Mesenchymal stem cell (in vitro differentiated cells and primary cell): ENCODE measurements around the gene USP47.

Experiments
- DNase-seq: peaks from one replicate; pipeline ENCODE4 v3.0.0-alpha.2; 2013
- H2AFZ ChIP-seq: one replicate; pipeline ENCODE4 v1.6.1; 2013; ENCODE audit warnings: low read depth, mild to moderate bottlenecking, control low read depth, inconsistent platforms, low read length, moderate library complexity
- H2AK5ac ChIP-seq: 2 replicates; pipeline ENCODE4 v1.6.1; 2013; ENCODE audit warnings: low read length, moderate library complexity, mild to moderate bottlenecking, inconsistent platforms; ENCODE audit not compliant: severe bottlenecking
- H2BK120ac ChIP-seq: one replicate; pipeline ENCODE4 v1.6.1; 2013; ENCODE audit warnings: low read depth, mild to moderate bottlenecking, inconsistent platforms, low read length, moderate library complexity
- H2BK12ac ChIP-seq, 2 experiments: one replicate each; pipeline ENCODE4 v1.6.1; 2013; ENCODE audit warnings: inconsistent platforms in 2 of 2, low read length in 2 of 2, mild to moderate bottlenecking in 2 of 2, moderate library complexity in 2 of 2, control low read depth in 1 of 2
- H2BK15ac ChIP-seq: one replicate; pipeline ENCODE4 v1.6.1; 2013; ENCODE audit warnings: mild to moderate bottlenecking, low read depth, inconsistent platforms; ENCODE audit not compliant: poor library complexity, severe bottlenecking
- H2BK5ac ChIP-seq: 2 replicates; pipeline ENCODE4 v1.6.1; 2013; ENCODE audit warnings: low read depth, mild to moderate bottlenecking, low read length, control low read depth, inconsistent platforms; ENCODE audit not compliant: poor library complexity, severe bottlenecking
- H3K14ac ChIP-seq, 2 experiments: one replicate each; pipeline ENCODE4 v1.6.1; 2013; ENCODE audit warnings: inconsistent platforms in 2 of 2, low read length in 2 of 2, control low read depth in 1 of 2, mild to moderate bottlenecking in 1 of 2, moderate library complexity in 1 of 2
- H3K18ac ChIP-seq, 2 experiments: one replicate each; pipeline ENCODE4 v1.6.1; 2013; ENCODE audit warnings: inconsistent platforms in 2 of 2, low read length in 2 of 2, control low read depth in 1 of 2, low read depth in 1 of 2, mild to moderate bottlenecking in 1 of 2
- H3K23ac ChIP-seq, 2 experiments: one replicate each; pipeline ENCODE4 v1.6.1; 2013; ENCODE audit warnings: inconsistent platforms in 2 of 2, low read length in 2 of 2, mild to moderate bottlenecking in 2 of 2, moderate library complexity in 2 of 2, control low read depth in 1 of 2
- H3K27ac ChIP-seq: 2 replicates; pipeline ENCODE4 v1.5.1; 2013; ENCODE audit warnings: mild to moderate bottlenecking, moderate library complexity, low read length, control low read depth, inconsistent platforms; ENCODE audit not compliant: poor library complexity, severe bottlenecking
- H3K27me3 ChIP-seq, 2 experiments: 2 replicates each; pipeline versions ENCODE4 v1.6.1 to v1.7.0; 2013; ENCODE audit warnings: low read length in 2 of 2, mild to moderate bottlenecking in 2 of 2, moderate library complexity in 2 of 2, control low read depth in 1 of 2, inconsistent platforms in 1 of 2; ENCODE audit not compliant: control insufficient read depth in 1 of 2, insufficient read depth in 1 of 2
- H3K36me3 ChIP-seq, 2 experiments: 2 replicates each; pipeline versions ENCODE4 v1.6.1 to v1.7.0; 2013; ENCODE audit warnings: low read length in 2 of 2, control low read depth in 1 of 2, inconsistent platforms in 1 of 2, low read depth in 1 of 2, mild to moderate bottlenecking in 1 of 2; ENCODE audit not compliant: insufficient read depth in 2 of 2, control insufficient read depth in 1 of 2
- H3K4ac ChIP-seq, 2 experiments: one replicate each; pipeline ENCODE4 v1.6.1; 2013; ENCODE audit warnings: inconsistent platforms in 2 of 2, low read length in 2 of 2, mild to moderate bottlenecking in 2 of 2, moderate library complexity in 2 of 2, control low read depth in 1 of 2, low read depth in 1 of 2
- H3K4me1 ChIP-seq: 2 replicates; pipeline ENCODE4 v1.6.1; 2013; ENCODE audit warnings: low read depth, low read length, control low read depth; ENCODE audit not compliant: control insufficient read depth, insufficient read depth
- H3K4me2 ChIP-seq: 2 replicates; pipeline ENCODE4 v1.6.1; 2013; ENCODE audit warnings: low read length, mild to moderate bottlenecking, inconsistent platforms; ENCODE audit not compliant: poor library complexity, severe bottlenecking
- H3K4me3 ChIP-seq, 2 experiments: 2 replicates each; pipeline versions ENCODE4 v1.5.1 to v1.7.0; 2013; ENCODE audit warnings: low read length in 2 of 2, mild to moderate bottlenecking in 2 of 2, control low read depth in 1 of 2, low read depth in 1 of 2; ENCODE audit not compliant: insufficient read depth in 1 of 2
- H3K79me1 ChIP-seq: replicated peaks from 2 replicates; pipeline ENCODE4 v1.6.1; 2013; ENCODE audit warnings: mild to moderate bottlenecking, control low read depth, low read length, inconsistent platforms; ENCODE audit not compliant: poor library complexity, severe bottlenecking
- H3K9ac ChIP-seq: 2 replicates; pipeline ENCODE4 v1.7.0; 2013; ENCODE audit warnings: mild to moderate bottlenecking, low read length, moderate library complexity
- H3K9me3 ChIP-seq: 2 replicates; pipeline ENCODE4 v1.7.0; 2013; ENCODE audit warnings: mild to moderate bottlenecking, low read length; ENCODE audit not compliant: control insufficient read depth
- H4K8ac ChIP-seq: one replicate; pipeline ENCODE4 v1.6.1; 2013; ENCODE audit warnings: inconsistent platforms, mild to moderate bottlenecking, low read length, moderate library complexity
- H4K91ac ChIP-seq: one replicate; pipeline ENCODE4 v1.6.1; 2013; ENCODE audit warnings: mild to moderate bottlenecking, low read length, inconsistent platforms
- WGBS: methylation state at CpG from one replicate; pipeline ENCODE4 v1.1.7; 2013; ENCODE audit warnings: mixed read lengths; 5-methylcytosine and 5-hydroxymethylcytosine counted together

Gene USP47

DNA sequence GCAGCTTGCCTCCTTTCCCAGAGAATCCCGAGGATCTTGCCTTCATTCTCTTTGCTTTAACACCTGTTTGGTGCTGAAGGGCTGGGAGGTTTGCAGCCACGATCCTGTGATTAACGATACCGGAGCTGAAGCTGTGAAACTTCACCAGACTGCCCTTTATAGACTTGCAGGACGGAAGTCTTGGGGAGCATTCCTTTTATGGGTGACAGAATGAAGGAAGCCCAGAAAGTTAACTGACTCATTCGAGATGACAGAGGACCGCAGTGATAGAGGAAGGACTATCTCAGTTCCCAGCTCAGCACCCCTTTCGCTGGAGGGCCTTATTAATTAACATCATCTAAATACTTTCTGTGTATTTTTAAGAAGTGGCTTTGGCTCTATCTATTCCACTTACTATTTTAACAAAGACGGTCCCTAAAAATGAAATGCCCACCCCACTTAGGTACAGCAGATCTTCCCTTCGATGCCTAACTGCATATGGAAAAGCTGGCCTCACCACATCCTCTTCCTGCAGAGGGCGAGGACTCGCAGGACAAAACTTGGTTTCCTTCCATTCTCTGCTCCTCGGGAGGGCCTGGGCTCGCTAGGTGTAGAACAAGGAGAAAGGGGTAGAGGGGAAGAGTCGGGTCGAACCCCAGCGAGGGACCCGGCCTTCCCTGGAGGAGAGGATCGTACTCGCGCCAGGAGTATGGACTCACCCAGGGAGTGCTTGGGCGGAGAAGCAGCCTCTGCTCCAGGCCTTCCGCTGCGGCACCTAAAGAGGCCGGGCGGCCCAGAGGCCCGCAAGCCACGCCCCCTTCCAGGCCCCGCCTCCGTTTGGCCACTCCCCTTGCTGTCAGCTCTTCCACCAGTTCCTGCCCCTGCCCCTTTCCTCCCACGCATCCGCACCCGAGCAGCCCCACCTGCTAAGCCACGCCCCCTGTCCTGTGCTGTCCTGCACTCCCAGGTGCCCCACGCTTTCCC is 30.7 kb upstream of the USP47 start:
- 88% methylated on average over 33 of the region's 35 CpGs for WGBS
- Histone ChIP-seq H4K91ac (no peak overlapping the region), H3K4me2 (no peak overlapping the region), H3K4me1 (peaks cover 10% of the 10 kb centered on the region), H3K14ac (no peak overlapping the region), H3K36me3 (no peaks in the 10 kb centered on the region), H3K9ac (no peak overlapping the region), H4K8ac (no peak overlapping the region), H3K27ac (no peak overlapping the region), H3K4ac (no peak overlapping the region), H2BK5ac (no peak overlapping the region), H3K4me3 (no peak overlapping the region), H3K18ac (no peak overlapping the region), H3K23ac (no peak overlapping the region), H2BK15ac (no peak overlapping the region), H2BK120ac (no peak overlapping the region), H3K27me3 (no peaks in the 10 kb centered on the region), H3K9me3 (no peaks in the 10 kb centered on the region), H2AFZ (no peak overlapping the region), H3K79me1 (no peaks in the 10 kb centered on the region), H2AK5ac (peak overlapping the region; percentile 52), H2BK12ac (no peak overlapping the region)
- DNase-seq = no peak

DNA sequence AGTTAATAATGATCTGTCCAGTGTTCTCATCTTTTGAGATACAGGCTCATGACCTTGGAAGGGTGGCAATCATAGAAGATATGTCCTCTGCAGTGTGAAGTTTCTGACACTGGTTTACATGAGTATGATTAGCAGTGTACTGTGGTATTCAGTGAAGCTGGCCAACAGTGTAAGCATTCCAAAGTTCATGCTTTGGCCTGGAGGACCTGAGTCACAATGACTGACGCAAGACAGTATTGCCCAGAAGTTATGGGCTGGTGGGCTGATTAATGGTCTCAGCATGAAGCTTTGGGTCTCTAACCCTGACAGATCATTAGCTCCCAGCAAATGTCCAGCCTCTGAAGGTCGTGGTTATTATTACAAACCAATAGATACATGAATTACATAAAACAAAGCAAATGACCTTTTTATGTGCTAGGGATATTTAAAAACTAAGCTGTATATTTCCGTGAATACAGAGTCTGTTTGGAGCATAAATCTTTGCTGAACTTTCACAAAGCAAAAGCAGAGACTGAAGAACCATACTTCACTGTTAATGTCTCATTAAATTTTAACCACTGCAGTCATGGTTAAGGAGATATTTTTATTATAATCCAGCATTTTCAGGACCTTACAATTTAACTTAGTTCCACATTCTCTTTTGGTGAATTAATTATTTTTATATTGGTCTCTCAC is 28.3 kb upstream of the USP47 start:
- DNase-seq = peak; percentile 96
- H3K18ac ChIP-seq = peak overlapping the region in 1 of 2 experiments; percentile 23
- peak overlapping the region; percentile 71 for H3K27ac ChIP-seq
- H2BK120ac ChIP-seq = no peak overlapping the region
- no peak overlapping the region for H4K91ac ChIP-seq
- no peaks in the 10 kb centered on the region for H3K36me3 ChIP-seq
- no peak overlapping the region for H2AK5ac ChIP-seq
- H3K9ac ChIP-seq = peak overlapping the region; percentile 72
- peaks cover 10% of the 10 kb centered on the region for H3K4me1 ChIP-seq
- no peak overlapping the region for H2BK12ac ChIP-seq
- no peak overlapping the region for H3K14ac ChIP-seq
- H2AFZ ChIP-seq = no peak overlapping the region
- no peaks in the 10 kb centered on the region for H3K27me3 ChIP-seq
- H3K79me1 ChIP-seq = no peaks in the 10 kb centered on the region
- WGBS = 0% methylated on average over 1 of the region's 3 CpGs
- H4K8ac ChIP-seq = no peak overlapping the region
- H3K4ac ChIP-seq = no peak overlapping the region
- H3K9me3 ChIP-seq = no peaks in the 10 kb centered on the region
- H2BK5ac ChIP-seq = no peak overlapping the region
- no peak overlapping the region for H3K4me2 ChIP-seq
- no peak overlapping the region for H3K4me3 ChIP-seq
- H2BK15ac ChIP-seq = no peak overlapping the region
- no peak overlapping the region for H3K23ac ChIP-seq

GRCh38 chr11:11814614-11815452 is 26.9 kb upstream of the USP47 start:
- Histone ChIP-seq H3K79me1 (no peaks in the 10 kb centered on the region), H3K27ac (peak overlapping the region; percentile 90), H2AK5ac (peak overlapping the region; percentile 86), H3K4ac (peak overlapping the region in 1 of 2 experiments; percentile 28), H2BK12ac (peak overlapping the region in 1 of 2 experiments; percentile 39), H3K4me1 (peaks cover 12% of the 10 kb centered on the region), H3K14ac (no peak overlapping the region), H2BK120ac (peak overlapping the region; percentile 24), H3K18ac (peak overlapping the region in 1 of 2 experiments; percentile 52), H2BK5ac (peak overlapping the region; percentile 54), H3K27me3 (no peaks in the 10 kb centered on the region), H4K91ac (no peak overlapping the region), H2AFZ (no peak overlapping the region), H3K36me3 (no peaks in the 10 kb centered on the region), H3K4me3 (no peak overlapping the region), H3K4me2 (no peak overlapping the region), H3K9me3 (no peaks in the 10 kb centered on the region), H4K8ac (no peak overlapping the region), H2BK15ac (no peak overlapping the region), H3K23ac (no peak overlapping the region), H3K9ac (no peak overlapping the region)
- DNase-seq = no peak
- 85% methylated on average over 7 of the region's 7 CpGs for WGBS
